Stomach (tissue), 4 donors: ENCODE data around the gene HLCS.

Experiments used
- CTCF ChIP-seq, 7 experiments: fragments of 450-650 bp in 4 of 7; fragments of 200-600 bp in 3 of 7; sonication (generic) in 3 of 7; IDR thresholded peaks; one replicate each; pipeline ENCODE4 v1.5.1; 2016 to 2019; ENCODE audit warnings: antibody characterized with exemption in 7 of 7, control low read depth in 2 of 7, mild to moderate bottlenecking in 1 of 7
- POLR2A ChIP-seq, 4 donors: fragments of 450-650 bp; IDR thresholded peaks; one replicate each; pipeline ENCODE4 v1.6.1; 2016; ENCODE audit warnings: antibody characterized with exemption in 4 of 4, control low read depth in 2 of 4, mild to moderate bottlenecking in 1 of 4, moderate library complexity in 1 of 4

- TF ChIP-seq POLR2A (IDR thresholded peaks at IDR 0.05) (no peak), CTCF (IDR thresholded peaks at IDR 0.05) (no peak)
These were observed 182.7 kb downstream of the HLCS start for GRCh38 chr21:36783612-36784374.
